Mammary epithelial cell (primary cell): Measurements from ENCODE around the gene UGT2B17.
"Not testable (repeated sequence)": the region's sequence is repeated elsewhere in the genome, so short reads cannot be mapped to it uniquely, and the experiment has no call there.

Source experiments
- EZH2 ChIP-seq: IDR thresholded peaks from 2 replicates; pipeline ENCODE4 v1.6.1; 2012; ENCODE audit warnings: low read length, inconsistent platforms, borderline replicate concordance
- TF ChIP-seq, protein P1 (sequence below), 2 donors: IDR thresholded peaks in 1 of 2; conservative IDR thresholded peaks in 1 of 2; 2 replicates each; pipeline ENCODE4 v1.5.1; 2011 to 2012; ENCODE audit warnings: inconsistent platforms in 2 of 2, low read length in 2 of 2, mild to moderate bottlenecking in 2 of 2, control low read depth in 1 of 2, low read depth in 1 of 2; ENCODE audit not compliant: insufficient read depth in 1 of 2; ENCODE audit errors: extremely low read depth in 1 of 2

DNA sequence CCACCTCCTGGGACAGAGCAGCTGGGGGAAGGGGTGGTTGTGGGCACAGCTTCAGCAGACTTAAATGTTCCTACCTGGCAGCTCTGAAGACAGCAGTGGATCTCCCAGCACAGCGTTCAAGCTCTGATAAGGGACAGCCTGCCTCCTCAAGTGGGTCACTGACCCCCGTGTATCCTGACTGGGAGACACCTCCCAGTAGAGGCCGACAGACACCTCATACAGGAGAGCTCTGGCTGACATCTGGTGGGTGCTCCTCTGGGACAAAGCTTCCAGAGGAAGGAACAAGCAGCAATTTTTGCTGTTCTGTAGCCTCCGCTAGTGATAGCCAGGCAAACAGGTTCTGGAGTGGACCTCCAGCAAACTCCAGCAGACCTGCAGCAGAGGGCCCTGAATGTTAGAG, 72.7 kb downstream of the UGT2B17 start:
- not testable (repeated sequence) for TF ChIP-seq EZH2
- TF ChIP-seq, protein P1, sequence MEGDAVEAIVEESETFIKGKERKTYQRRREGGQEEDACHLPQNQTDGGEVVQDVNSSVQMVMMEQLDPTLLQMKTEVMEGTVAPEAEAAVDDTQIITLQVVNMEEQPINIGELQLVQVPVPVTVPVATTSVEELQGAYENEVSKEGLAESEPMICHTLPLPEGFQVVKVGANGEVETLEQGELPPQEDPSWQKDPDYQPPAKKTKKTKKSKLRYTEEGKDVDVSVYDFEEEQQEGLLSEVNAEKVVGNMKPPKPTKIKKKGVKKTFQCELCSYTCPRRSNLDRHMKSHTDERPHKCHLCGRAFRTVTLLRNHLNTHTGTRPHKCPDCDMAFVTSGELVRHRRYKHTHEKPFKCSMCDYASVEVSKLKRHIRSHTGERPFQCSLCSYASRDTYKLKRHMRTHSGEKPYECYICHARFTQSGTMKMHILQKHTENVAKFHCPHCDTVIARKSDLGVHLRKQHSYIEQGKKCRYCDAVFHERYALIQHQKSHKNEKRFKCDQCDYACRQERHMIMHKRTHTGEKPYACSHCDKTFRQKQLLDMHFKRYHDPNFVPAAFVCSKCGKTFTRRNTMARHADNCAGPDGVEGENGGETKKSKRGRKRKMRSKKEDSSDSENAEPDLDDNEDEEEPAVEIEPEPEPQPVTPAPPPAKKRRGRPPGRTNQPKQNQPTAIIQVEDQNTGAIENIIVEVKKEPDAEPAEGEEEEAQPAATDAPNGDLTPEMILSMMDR (conservative IDR thresholded peaks at IDR 0.05 in 1 of 2, IDR thresholded peaks at IDR 0.05 in 1 of 2; ENCODE audit: extremely low read depth in 1 of 2, insufficient read depth in 1 of 2, low read depth in 1 of 2, low read length in 2 of 2), result not testable (repeated sequence)
